Ectodermal cell (in vitro differentiated cells): Measurements from ENCODE around the gene SAG.
"Not testable (repeated sequence)": the region's sequence is repeated elsewhere in the genome, so short reads cannot be mapped to it uniquely, and the experiment has no call there.

Source experiments
- H3K27ac ChIP-seq: 2 replicates; pipeline ENCODE4 v1.7.0; 2013; ENCODE audit warnings: mild to moderate bottlenecking, low read depth, low read length; ENCODE audit not compliant: insufficient read depth, poor library complexity, severe bottlenecking
- H3K27me3 ChIP-seq: 2 replicates; pipeline ENCODE4 v1.7.0; 2013; ENCODE audit warnings: mild to moderate bottlenecking, low read length; ENCODE audit not compliant: insufficient read depth, control insufficient read depth, poor library complexity, severe bottlenecking
- H3K36me3 ChIP-seq: one replicate; pipeline ENCODE4 v1.7.0; 2013; ENCODE audit warnings: low read length; ENCODE audit not compliant: control insufficient read depth, insufficient read depth
- H3K4me1 ChIP-seq: one replicate; pipeline ENCODE4 v1.7.0; 2013; ENCODE audit warnings: low read length; ENCODE audit not compliant: control insufficient read depth, insufficient read depth
- H3K4me3 ChIP-seq: 2 replicates; pipeline ENCODE4 v1.7.0; 2013; ENCODE audit warnings: low read depth, low read length, control low read depth; ENCODE audit not compliant: insufficient read depth
- H3K9me3 ChIP-seq: 2 replicates; pipeline ENCODE4 v1.7.0; 2013; ENCODE audit warnings: mild to moderate bottlenecking, low read length, moderate library complexity; ENCODE audit not compliant: control insufficient read depth
- WGBS, 2 experiments: methylation state at CpG; one replicate each; pipeline ENCODE4 v1.1.7; 2013; ENCODE audit warnings: missing lambda C conversion rate in 2 of 2; 5-methylcytosine and 5-hydroxymethylcytosine counted together

The SAG gene

DNA sequence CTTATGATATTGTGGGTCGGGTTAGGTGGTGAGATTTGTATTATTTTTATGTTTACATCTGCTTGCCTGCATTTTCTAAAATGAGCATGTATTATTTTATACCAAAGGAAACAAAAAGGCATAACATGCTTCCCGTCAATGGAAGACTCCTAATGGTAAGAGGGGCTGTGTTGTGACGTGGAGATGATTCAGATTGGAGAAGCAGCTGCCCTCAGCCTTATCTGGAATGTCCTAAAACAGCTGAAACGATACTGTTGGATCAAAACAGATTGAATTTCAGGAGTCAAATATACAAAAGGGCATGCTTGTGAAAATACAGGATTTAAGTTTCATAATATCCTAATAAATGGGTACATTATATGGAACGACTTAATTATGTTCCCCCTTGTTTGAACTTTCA, 65.7 kb downstream of the SAG start:
- peaks cover 4% of the 10 kb centered on the region for H3K4me1 ChIP-seq
- H3K27ac ChIP-seq, result no peak overlapping the region
- H3K36me3 ChIP-seq, result no peaks in the 10 kb centered on the region
- H3K4me3 ChIP-seq, result no peak overlapping the region
- WGBS, 2 experiments, result 94 to 99% methylated on average over 4 to 5 of the region's 5 CpGs
- no peaks in the 10 kb centered on the region for H3K27me3 ChIP-seq
- no peaks in the 10 kb centered on the region for H3K9me3 ChIP-seq

DNA sequence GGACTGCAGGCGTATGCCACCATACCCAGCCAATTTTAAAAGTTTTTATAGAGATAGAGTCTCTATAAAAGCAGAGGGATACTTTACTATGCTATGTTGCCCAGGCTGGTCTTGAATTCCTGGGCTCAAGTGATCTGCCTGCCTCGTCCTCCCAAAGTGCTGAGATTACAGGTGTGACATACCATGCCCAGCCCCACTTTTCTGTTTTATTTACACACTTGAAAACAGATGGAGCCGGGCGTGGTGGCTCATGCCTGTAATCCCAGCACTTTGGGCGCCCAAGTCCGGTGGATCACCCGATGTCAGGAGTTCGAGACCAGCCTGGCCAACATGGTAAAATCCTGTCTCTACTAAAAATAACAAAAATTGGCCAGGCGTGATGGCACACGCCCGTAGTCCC, 67.2 kb downstream of the SAG start:
- 91 to 95% methylated on average over 11 of the region's 11 CpGs for WGBS, 2 experiments
- H3K36me3 ChIP-seq, result not testable (repeated sequence)

GRCh38 chr2:233375490-233376314, 68.1 kb downstream of the SAG start:
- Histone ChIP-seq H3K9me3 (no peaks in the 10 kb centered on the region), H3K27me3 (no peaks in the 10 kb centered on the region), H3K27ac (no peak overlapping the region), H3K36me3 (no peaks in the 10 kb centered on the region), H3K4me1 (no peaks in the 10 kb centered on the region), H3K4me3 (no peak overlapping the region)
- 93 to 94% methylated on average over 10 of the region's 10 CpGs for WGBS, 2 experiments

More for the DNA sequence above, 67.2 kb downstream of the SAG start:
- H3K27ac ChIP-seq, H3K9me3 ChIP-seq, H3K4me1 ChIP-seq, H3K4me3 ChIP-seq, H3K27me3 ChIP-seq: not testable (repeated sequence)

DNA sequence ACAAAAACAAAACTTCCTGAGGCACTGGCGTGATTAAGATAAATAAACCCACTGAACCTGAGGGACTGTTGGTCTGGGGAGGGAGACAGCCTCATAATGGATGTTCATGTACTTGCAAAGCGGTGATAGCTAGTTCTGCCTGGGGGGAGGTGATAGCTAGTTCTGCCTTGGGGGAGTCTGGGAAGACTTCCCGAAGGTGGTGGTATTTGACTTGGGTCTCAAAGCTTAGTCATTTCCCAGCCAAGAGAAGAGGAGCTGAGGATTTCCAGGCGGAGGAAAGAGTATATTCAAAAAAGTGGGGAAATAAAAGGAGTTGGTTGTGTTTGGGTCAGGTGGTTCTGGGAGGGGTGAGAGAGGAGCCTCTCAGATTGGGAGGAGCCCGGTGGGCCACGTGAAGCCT, 71.4 kb downstream of the SAG start:
- WGBS, 2 experiments, result 90% methylated on average over 6 of the region's 6 CpGs
- Histone ChIP-seq H3K27me3 (no peaks in the 10 kb centered on the region), H3K36me3 (no peaks in the 10 kb centered on the region), H3K9me3 (no peaks in the 10 kb centered on the region), H3K27ac (peak overlapping the region; percentile 45), H3K4me3 (no peak overlapping the region), H3K4me1 (peaks cover under 1% of the 10 kb centered on the region)

DNA sequence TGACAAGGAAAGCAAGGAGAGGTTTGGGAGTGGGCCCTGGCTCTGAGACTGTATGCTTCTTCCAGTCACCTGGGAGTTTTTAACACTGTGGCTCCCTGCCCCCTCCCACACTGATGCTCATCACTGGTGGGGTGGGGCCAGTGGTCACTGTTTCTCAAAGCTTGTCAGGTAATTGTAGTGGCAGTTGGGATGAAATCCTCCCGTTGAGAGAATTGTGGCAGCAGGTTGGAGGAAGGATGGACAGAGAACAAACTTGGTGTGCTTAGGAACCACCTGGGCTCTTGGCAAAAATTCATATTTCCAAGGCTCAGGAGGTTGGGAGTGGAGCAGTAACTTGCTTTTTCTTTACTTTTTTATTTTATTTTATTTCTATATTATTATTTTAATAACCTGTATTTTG, 71.8 kb downstream of the SAG start:
- Histone ChIP-seq H3K9me3 (no peaks in the 10 kb centered on the region), H3K4me1 (peaks cover 4% of the 10 kb centered on the region), H3K36me3 (no peaks in the 10 kb centered on the region), H3K27ac (peak overlapping the region; percentile 45), H3K4me3 (no peak overlapping the region), H3K27me3 (no peaks in the 10 kb centered on the region)
- WGBS, 2 experiments, result 83 to 89% methylated on average over 1 of the region's 1 CpG

- Histone ChIP-seq H3K36me3 (no peaks in the 10 kb centered on the region), H3K4me3 (no peak overlapping the region), H3K27ac (no peak overlapping the region), H3K9me3 (no peaks in the 10 kb centered on the region), H3K4me1 (peaks cover 6% of the 10 kb centered on the region), H3K27me3 (no peaks in the 10 kb centered on the region)
- 88 to 92% methylated on average over 13 of the region's 13 CpGs for WGBS, 2 experiments
These were observed 72.7 kb downstream of the SAG start for GRCh38 chr2:233380132-233380895.

GRCh38 chr2:233380995-233381637, 73.5 kb downstream of the SAG start:
- H3K9me3 ChIP-seq, result no peaks in the 10 kb centered on the region
- H3K4me3 ChIP-seq, result no peak overlapping the region
- no peak overlapping the region for H3K27ac ChIP-seq
- H3K27me3 ChIP-seq, result no peaks in the 10 kb centered on the region
- WGBS, 2 experiments, result 95% methylated on average over 11 of the region's 11 CpGs
- H3K36me3 ChIP-seq, result no peaks in the 10 kb centered on the region
- H3K4me1 ChIP-seq, result peaks cover 6% of the 10 kb centered on the region

DNA sequence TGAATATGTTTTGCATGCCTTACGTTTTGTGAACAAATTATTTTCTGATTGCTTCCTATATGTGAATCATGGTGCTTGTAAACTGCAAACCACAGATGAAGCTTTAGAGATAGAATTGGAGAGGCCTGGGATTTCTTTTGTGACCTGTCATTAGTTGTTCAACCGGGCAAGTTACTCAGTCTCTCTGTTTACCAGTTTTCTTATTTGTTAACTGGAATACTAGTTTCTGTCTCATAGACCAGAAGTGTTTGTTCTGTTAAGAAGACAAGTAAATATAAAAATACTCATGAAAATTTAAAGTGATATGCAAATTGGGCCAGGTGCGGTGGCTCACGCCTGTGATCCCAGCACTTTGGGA, 74.0 kb downstream of the SAG start:
- WGBS, 2 experiments, result 90 to 95% methylated on average over 4 of the region's 4 CpGs
- no peaks in the 10 kb centered on the region for H3K36me3 ChIP-seq
- H3K4me1 ChIP-seq, result peaks cover 6% of the 10 kb centered on the region
- H3K27me3 ChIP-seq, result no peaks in the 10 kb centered on the region
- no peak overlapping the region for H3K27ac ChIP-seq
- no peak overlapping the region for H3K4me3 ChIP-seq
- no peaks in the 10 kb centered on the region for H3K9me3 ChIP-seq

DNA sequence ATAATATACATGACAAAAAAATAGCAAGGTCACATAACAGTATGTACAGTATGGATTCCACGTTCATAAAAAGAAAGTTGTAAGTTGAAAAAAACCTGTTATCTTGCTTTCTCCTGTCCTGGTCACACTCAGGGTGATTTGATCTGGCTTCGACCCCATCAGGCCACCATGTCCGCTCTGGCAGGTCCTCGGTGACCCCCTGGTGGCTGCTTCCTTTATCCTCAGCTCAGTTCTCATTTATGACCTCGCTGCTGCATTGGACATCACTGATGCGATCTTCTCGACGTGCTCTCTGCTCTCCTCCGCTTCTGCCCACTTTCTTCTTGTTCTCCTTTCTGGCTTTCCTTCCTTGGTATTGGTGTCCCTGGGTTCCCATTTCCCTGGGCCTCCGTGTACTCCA, 76.4 kb downstream of the SAG start:
- Histone ChIP-seq H3K36me3 (no peaks in the 10 kb centered on the region), H3K27me3 (no peaks in the 10 kb centered on the region), H3K4me3 (no peak overlapping the region), H3K9me3 (no peaks in the 10 kb centered on the region), H3K4me1 (peaks cover 13% of the 10 kb centered on the region), H3K27ac (no peak overlapping the region)
- 93% methylated on average over 10 of the region's 10 CpGs for WGBS, 2 experiments

DNA sequence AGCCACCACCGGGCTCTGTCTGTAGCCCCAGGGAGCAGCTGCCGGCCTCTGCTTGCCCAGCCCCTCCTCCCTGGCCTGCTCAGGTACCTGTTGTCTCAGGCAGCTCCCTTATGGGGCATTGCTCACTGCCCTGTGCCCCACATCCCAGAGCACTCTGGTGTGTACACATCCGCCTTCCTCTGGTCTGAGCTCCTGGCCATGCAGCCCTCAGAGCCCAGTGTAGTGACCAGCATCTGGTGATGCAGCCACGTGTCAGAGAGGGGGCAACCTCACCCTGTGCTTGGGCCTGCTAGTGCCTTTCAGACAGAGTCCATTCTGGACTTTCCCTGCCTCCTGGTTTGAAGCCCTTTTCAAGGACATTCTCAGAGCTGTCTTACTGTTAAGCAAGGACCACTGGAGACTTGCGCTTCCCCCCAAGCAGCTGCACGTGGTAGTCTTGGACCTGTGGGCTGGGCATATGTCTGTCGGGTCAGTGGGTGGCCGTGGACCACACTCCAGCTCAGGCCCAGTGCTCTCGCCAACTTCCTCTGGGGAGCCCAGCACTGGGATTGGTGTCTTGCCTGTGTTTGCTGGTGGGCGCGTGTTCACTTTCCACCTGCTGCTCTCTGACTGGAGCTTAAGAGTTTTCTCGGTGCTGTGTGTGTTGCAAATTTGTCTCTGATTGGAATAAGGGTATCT, 77.3 kb downstream of the SAG start:
- H3K27ac ChIP-seq, result no peak overlapping the region
- WGBS, 2 experiments, result 89% methylated on average over 12 of the region's 12 CpGs
- no peak overlapping the region for H3K4me3 ChIP-seq
- no peaks in the 10 kb centered on the region for H3K27me3 ChIP-seq
- no peaks in the 10 kb centered on the region for H3K9me3 ChIP-seq
- H3K36me3 ChIP-seq, result no peaks in the 10 kb centered on the region
- H3K4me1 ChIP-seq, result peaks cover 13% of the 10 kb centered on the region
